Small intestine (tissue), 16 donors: ENCODE data around the gene GCNA. TPM values are rescaled to one million over a fixed set of nuclear protein-coding genes. Genes with fewer than 3 reads are reported as not detected.
A peak's percentile ranks its signal among the peaks of the same experiment; 100 is the strongest.

Experiments used
- DNase-seq, 2 donors: peaks; one replicate each; pipeline versions ENCODE4 v3.0.0 to v3.0.0-alpha.2; 2013
- FAIRE-seq: peaks from 2 replicates; lab custom pipeline; 2012; peaks lifted over from hg19 to GRCh38; lab: Jason Lieb, UNC
- H3K27ac ChIP-seq, 3 donors: one replicate each; pipeline ENCODE4 v1.5.1; 2013; ENCODE audit warnings: low read length in 2 of 3, mild to moderate bottlenecking in 2 of 3, control low read depth in 1 of 3, inconsistent platforms in 1 of 3, low read depth in 1 of 3, moderate library complexity in 1 of 3
- H3K27me3 ChIP-seq, 3 donors: one replicate each; pipeline ENCODE4 v1.6.1; 2013; ENCODE audit warnings: low read length in 3 of 3, inconsistent platforms in 1 of 3; ENCODE audit not compliant: control insufficient read depth in 3 of 3, insufficient read depth in 3 of 3
- H3K36me3 ChIP-seq, 3 donors: one replicate each; pipeline ENCODE4 v1.6.1; 2013; ENCODE audit warnings: low read length in 3 of 3, inconsistent platforms in 1 of 3, low read depth in 1 of 3, mild to moderate bottlenecking in 1 of 3, moderate library complexity in 1 of 3; ENCODE audit not compliant: control insufficient read depth in 3 of 3, insufficient read depth in 2 of 3
- H3K4me1 ChIP-seq, 3 donors: one replicate each; pipeline ENCODE4 v1.6.1; 2013; ENCODE audit warnings: low read length in 2 of 3, inconsistent platforms in 1 of 3, low read depth in 1 of 3, mild to moderate bottlenecking in 1 of 3, moderate library complexity in 1 of 3; ENCODE audit not compliant: control insufficient read depth in 3 of 3, insufficient read depth in 2 of 3
- H3K4me3 ChIP-seq, 3 donors: one replicate each; pipeline ENCODE4 v1.5.1; 2013; ENCODE audit warnings: low read length in 3 of 3, control low read depth in 1 of 3, inconsistent platforms in 1 of 3, low read depth in 1 of 3, mild to moderate bottlenecking in 1 of 3, moderate library complexity in 1 of 3
- H3K9me3 ChIP-seq, 2 donors: one replicate each; pipeline ENCODE4 v1.6.1; 2013; ENCODE audit warnings: low read depth in 1 of 2, low read length in 1 of 2; ENCODE audit not compliant: control insufficient read depth in 2 of 2, insufficient read depth in 1 of 2
- WGBS, 3 donors: extraction: QIAGEN DNeasy Blood & Tissue Kit; methylation state at CpG; one replicate each; pipeline ENCODE4 v1.1.7; 2013; 5-methylcytosine and 5-hydroxymethylcytosine counted together
- long read RNA-seq, 10 donors: transcript quantifications; one replicate each; lab custom pipeline, GENCODE V29; 2026
- polyA plus RNA-seq, 4 donors: library from polyadenylated mRNA; stranded (reverse) in 3 of 4; unstranded in 1 of 4; fragments of 200-250 nt in 3 of 4; fragments of 120-200 nt in 1 of 4; gene quantifications; one replicate each; pipeline versions ENCODE4 v1.2.1 to v1.2.3, GENCODE V29; 2013
- donor health status: healthy with polysubstance abuse.
- donor health status: control.
- donor health status: control.
- donor health status: Bipolar disorder and iron deficiency.
- donor health status: healthy.

Gene GCNA
- polyA plus RNA-seq = 1 to 10 TPM; 1.1 to 1.7 (median 1.5) TPM
- long read RNA-seq, donor 1 = 0 reads
- long read RNA-seq, donor 2 = 0 reads
- long read RNA-seq, donor 3 = 0 reads
- long read RNA-seq, donor 4 = 0 reads
- long read RNA-seq, donor 5 = 0 reads
- long read RNA-seq, donor 6 = 0 reads
- long read RNA-seq, donor 7 = 0 reads
- long read RNA-seq, donor 8 = 0 reads
- long read RNA-seq, donor 9 = 0 reads
- long read RNA-seq, donor 10 = 0 reads

- FAIRE-seq = no peak
- no peaks in the 10 kb centered on the region for H3K27me3 ChIP-seq
- H3K4me3 ChIP-seq = no peak within 1 kb of the TSS
- H3K9me3 ChIP-seq = no peaks in the 10 kb centered on the region
- H3K4me1 ChIP-seq = no peaks in the 10 kb centered on the region
- peaks cover 0 to 11% (median 3%) of the 10 kb centered on the region in 3 donors for H3K36me3 ChIP-seq
- WGBS, 3 donors = 96 to 98% (median 98%) methylated on average over 27 to 48 of the region's 48 CpGs
- H3K27ac ChIP-seq = no peak within 1 kb of the TSS
- no peak for DNase-seq
Measured at GRCh38 chrX:71578253-71579135, at the start of gene GCNA. TSS of gene GCNA (plus strand) at chrX:71578437. CDS start at chrX:71580822, 2,385 bp downstream.

- Histone ChIP-seq H3K4me1 (no peaks in the 10 kb centered on the region), H3K4me3 (peak overlapping the region; percentile 35 to 76 (median 36)), H3K36me3 (peaks cover 0 to 3% (median 0%) of the 10 kb centered on the region in 3 donors), H3K9me3 (no peaks in the 10 kb centered on the region), H3K27ac (peak overlapping the region; percentile 83 to 99 (median 95)), H3K27me3 (no peaks in the 10 kb centered on the region)
- DNase-seq = peak; percentile 59 to 61
- WGBS, 3 donors = 1 to 38% (median 15%) methylated on average over 25 of the region's 25 CpGs
- FAIRE-seq = no peak
Measured at GRCh38 chrX:71532078-71532752, 46.0 kb upstream of the GCNA start.

- DNase-seq (peak; percentile 92 to 95), FAIRE-seq (no peak)
- 0 to 31% (median 6%) methylated on average over 36 to 47 of the region's 47 CpGs for WGBS, 3 donors
- H3K4me3 ChIP-seq = peak within 1 kb of the TSS; percentile 65 to 78 (median 76)
- H3K4me1 ChIP-seq = no peaks in the 10 kb centered on the region
- no peaks in the 10 kb centered on the region for H3K9me3 ChIP-seq
- peak within 1 kb of the TSS; percentile 83 to 99 (median 95) for H3K27ac ChIP-seq
- H3K27me3 ChIP-seq = no peaks in the 10 kb centered on the region
- H3K36me3 ChIP-seq = peaks cover 0 to 5% (median 0%) of the 10 kb centered on the region in 3 donors
Measured at GRCh38 chrX:71532753-71533425, 45.3 kb upstream of the GCNA start, which contains the start of gene OGT. TSS of gene OGT (plus strand) at chrX:71533104. CDS start at chrX:71533300, 196 bp downstream.

GRCh38 chrX:71533516-71533850 is 44.8 kb upstream of the GCNA start:
- Histone ChIP-seq H3K4me1 (no peaks in the 10 kb centered on the region), H3K27me3 (no peaks in the 10 kb centered on the region), H3K27ac (peak overlapping the region; percentile 63 to 99 (median 95)), H3K9me3 (no peaks in the 10 kb centered on the region), H3K4me3 (peak overlapping the region; percentile 65 to 78 (median 76)), H3K36me3 (peaks cover 0 to 5% (median 0%) of the 10 kb centered on the region in 3 donors)
- WGBS, 3 donors = 0 to 32% (median 6%) methylated on average over 12 of the region's 12 CpGs
- DNase-seq (no peak), FAIRE-seq (no peak)

GRCh38 chrX:71533851-71534561 is 44.2 kb upstream of the GCNA start:
- 0 to 32% (median 5%) methylated on average over 31 of the region's 31 CpGs for WGBS, 3 donors
- Histone ChIP-seq H3K27ac (peak overlapping the region; percentile 63 to 99 (median 95)), H3K4me1 (no peaks in the 10 kb centered on the region), H3K4me3 (peak overlapping the region; percentile 65 to 78 (median 76)), H3K36me3 (peaks cover 0 to 5% (median 0%) of the 10 kb centered on the region in 3 donors), H3K27me3 (no peaks in the 10 kb centered on the region), H3K9me3 (no peaks in the 10 kb centered on the region)
- FAIRE-seq (no peak), DNase-seq (peak; percentile 36 to 45)

GRCh38 chrX:71534773-71535544 is 43.3 kb upstream of the GCNA start:
- DNase-seq = no peak
- H3K27me3 ChIP-seq = no peaks in the 10 kb centered on the region
- H3K4me1 ChIP-seq = no peaks in the 10 kb centered on the region
- peak overlapping the region in 2 of 3 donors; percentile 24 to 95 for H3K27ac ChIP-seq
- no peak for FAIRE-seq
- H3K4me3 ChIP-seq = peak overlapping the region; percentile 65 to 78 (median 76)
- 1 to 29% (median 8%) methylated on average over 9 of the region's 9 CpGs for WGBS, 3 donors
- peaks cover 0 to 5% (median 0%) of the 10 kb centered on the region in 3 donors for H3K36me3 ChIP-seq
- H3K9me3 ChIP-seq = no peaks in the 10 kb centered on the region

GRCh38 chrX:71536285-71536684 is 42.0 kb upstream of the GCNA start:
- H3K4me1 ChIP-seq = peaks cover 0 to 2% (median 0%) of the 10 kb centered on the region in 3 donors
- no peaks in the 10 kb centered on the region for H3K27me3 ChIP-seq
- no peak overlapping the region for H3K27ac ChIP-seq
- DNase-seq = no peak
- peaks cover 0 to 7% (median 0%) of the 10 kb centered on the region in 3 donors for H3K36me3 ChIP-seq
- WGBS, 3 donors = 6 to 46% (median 23%) methylated on average over 5 of the region's 5 CpGs
- FAIRE-seq = no peak
- H3K9me3 ChIP-seq = no peaks in the 10 kb centered on the region
- H3K4me3 ChIP-seq = peak overlapping the region in 1 of 3 donors; percentile 36
